ENCODE measurements around the gene CFAP77.

Gene CFAP77

GRCh38 chr9:132582786-132583583 is 173.0 kb downstream of the CFAP77 start:
- no peak for DNase-seq (ENCODE audit: low read depth)

DNA sequence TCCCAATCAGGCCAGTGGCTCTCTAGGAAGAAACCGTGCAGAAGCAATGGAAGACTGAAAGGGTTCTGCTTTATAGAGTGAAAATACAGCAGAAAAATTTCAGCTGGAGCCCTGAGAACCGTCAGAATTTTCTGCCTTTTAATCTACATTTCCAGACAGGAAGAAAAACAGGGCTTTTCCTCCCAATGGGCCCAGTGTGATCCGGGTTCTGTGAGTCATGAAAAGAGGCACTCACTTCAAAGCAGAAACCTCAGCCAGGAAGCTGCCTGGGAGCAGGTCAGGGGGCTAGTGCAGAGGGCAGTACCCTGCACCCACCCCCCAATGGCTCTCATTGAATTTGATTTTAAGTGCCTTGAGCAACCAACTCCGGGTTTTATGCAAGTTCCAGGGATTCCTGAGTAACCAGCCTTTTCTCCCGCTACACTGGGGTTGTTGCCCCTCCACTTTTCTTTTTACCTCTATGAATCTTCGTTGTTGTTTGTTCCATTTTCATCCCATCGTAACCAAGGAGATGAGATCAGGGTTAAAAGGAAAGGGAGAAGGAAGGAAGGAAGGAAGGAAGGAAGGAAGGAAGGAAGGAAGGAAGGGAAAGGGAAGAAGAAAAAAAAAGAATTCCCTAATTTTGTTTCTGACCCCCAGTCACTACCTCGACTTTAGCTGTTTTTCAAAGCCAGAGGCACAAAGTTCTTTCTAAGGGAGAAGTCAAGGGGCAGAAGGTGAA is 173.7 kb downstream of the CFAP77 start:
- DNase-seq (ENCODE audit: low read depth) = no peak

DNA sequence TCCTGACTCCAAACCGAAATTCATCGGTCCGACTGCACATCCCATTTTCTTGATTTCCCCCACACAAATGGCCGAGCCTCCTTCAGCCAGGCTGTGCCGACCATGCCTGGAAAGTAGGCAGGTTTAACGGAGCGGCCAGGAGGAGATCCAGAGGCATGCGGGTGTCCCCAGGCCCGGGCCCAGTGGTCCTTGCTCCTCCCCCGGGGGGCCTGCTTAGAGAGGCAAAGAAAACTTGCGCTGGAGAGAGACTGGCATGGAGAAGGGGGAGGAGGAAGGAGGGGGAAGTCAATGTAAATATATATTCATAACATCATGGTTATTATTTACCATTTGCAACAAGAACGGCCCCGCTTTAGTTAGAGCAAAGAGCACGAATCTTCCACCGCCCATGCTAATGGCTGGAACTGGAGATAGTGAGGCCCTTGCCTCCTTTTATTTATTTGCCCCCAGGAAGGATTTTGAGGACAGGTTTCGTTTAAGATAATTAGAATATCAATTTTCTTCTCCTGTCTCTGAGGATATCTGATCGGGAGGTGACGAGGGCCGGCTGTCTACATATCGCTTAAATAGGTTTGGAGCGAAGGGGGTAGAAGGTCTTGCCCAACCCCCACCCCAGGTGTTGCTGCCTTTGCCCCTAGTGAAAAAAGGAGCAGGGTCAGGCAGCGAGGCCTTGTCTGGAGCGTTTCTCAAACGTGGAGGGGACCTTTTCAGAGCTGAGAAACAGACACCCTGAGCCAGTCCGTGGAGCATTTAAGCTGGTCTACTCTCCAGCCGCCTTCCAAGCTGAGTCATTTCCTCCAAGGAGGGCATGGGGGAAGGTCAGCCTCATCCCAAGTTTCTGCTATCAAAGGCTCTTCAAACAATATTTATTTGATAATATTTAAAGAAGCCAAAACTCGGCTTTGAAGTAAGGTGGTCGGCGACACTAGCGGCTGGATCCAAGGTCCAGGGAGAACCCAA is 174.9 kb downstream of the CFAP77 start:
- no peak for DNase-seq (ENCODE audit: low read depth)

GRCh38 chr9:132585954-132586829 is 176.2 kb downstream of the CFAP77 start:
- no peak for DNase-seq (ENCODE audit: low read depth)

DNA sequence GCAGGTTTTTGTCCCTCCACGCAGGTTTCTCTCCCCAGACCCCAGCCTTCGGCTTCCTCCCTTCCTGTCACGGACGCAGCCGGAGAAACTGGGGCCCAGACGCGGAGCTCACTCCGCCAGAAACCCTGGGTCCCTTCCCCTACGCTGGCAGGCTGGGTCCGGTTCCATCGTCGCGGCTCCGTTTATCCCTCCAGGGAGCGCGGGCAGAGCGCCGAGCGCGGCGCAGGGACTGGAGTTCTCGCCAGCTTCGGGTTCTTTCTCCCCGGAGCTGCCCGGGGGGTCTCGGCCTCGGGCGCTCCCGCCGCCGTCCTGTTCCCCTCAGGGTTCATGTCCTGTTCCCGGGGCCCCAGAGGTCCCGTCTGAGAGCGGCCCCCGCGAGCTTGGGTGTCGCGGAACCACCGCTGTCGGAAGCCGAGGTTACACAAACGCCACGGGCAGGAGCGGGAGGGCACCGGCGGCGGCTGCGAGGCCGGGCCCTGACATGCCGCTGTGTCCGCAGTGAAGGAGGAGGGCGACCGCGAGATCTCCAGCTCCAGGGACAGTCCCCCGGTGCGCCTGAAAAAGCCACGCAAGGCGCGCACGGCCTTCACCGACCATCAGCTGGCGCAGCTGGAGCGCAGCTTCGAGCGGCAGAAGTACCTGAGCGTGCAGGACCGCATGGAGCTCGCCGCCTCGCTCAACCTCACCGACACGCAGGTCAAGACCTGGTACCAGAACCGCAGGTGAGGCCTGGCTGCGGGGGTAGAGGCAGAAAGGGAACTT is 177.0 kb downstream of the CFAP77 start:
- DNase-seq (ENCODE audit: low read depth) = no peak

GRCh38 chr9:132587592-132587955 is 177.6 kb downstream of the CFAP77 start:
- DNase-seq (ENCODE audit: low read depth) = no peak

GRCh38 chr9:132588098-132588497 is 178.1 kb downstream of the CFAP77 start:
- DNase-seq (ENCODE audit: low read depth) = no peak

- no peak for DNase-seq (ENCODE audit: low read depth)
Observed at GRCh38 chr9:132588501-132589147, 178.6 kb downstream of the CFAP77 start.

- DNase-seq (ENCODE audit: low read depth) = no peak
Observed at GRCh38 chr9:132589148-132590036, 179.4 kb downstream of the CFAP77 start.

GRCh38 chr9:132590037-132590317 is 180.0 kb downstream of the CFAP77 start:
- no peak for DNase-seq (ENCODE audit: low read depth)

GRCh38 chr9:132590318-132591182 is 180.5 kb downstream of the CFAP77 start:
- DNase-seq (ENCODE audit: low read depth) = no peak

- no peak for DNase-seq (ENCODE audit: low read depth)
Observed at GRCh38 chr9:132591244-132591643, 181.2 kb downstream of the CFAP77 start.

GRCh38 chr9:132591751-132592314 is 181.8 kb downstream of the CFAP77 start:
- no peak for DNase-seq (ENCODE audit: low read depth)

DNA sequence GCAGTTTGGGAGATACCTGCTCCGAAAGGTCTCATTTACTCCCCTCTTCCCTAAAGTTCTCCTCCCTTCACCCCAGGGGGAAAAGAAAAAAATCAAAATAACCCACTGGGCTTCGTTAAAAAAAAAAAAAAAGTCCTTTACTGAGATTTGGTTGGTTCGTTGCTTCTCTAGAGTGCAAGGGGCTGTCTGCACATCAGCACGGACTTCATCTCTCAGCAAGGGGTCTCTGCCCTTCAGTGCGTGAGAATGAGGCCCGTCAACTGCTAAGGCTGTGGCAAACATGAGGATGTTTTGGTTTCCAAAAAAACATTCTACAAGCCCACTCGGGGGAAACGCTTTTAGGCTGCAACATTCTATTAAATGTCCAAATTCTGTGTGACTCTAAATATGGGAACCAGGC is 182.4 kb downstream of the CFAP77 start:
- DNase-seq (ENCODE audit: low read depth) = no peak

- DNase-seq (ENCODE audit: low read depth) = no peak
Observed at GRCh38 chr9:132594412-132594811, 184.4 kb downstream of the CFAP77 start.

GRCh38 chr9:132595319-132595718 is 185.3 kb downstream of the CFAP77 start:
- DNase-seq (ENCODE audit: low read depth) = no peak

GRCh38 chr9:132596200-132596599 is 186.2 kb downstream of the CFAP77 start:
- no peak for DNase-seq (ENCODE audit: low read depth)
